ENCODE data around the gene MPND. TPM values are rescaled to one million over a fixed set of nuclear protein-coding genes. Genes with fewer than 3 reads are reported as not detected.

MPND gene
- total and polyA plus RNA-seq, 10 of the 15 experiments (the other 5 are each of a cell fraction or from before 2014, with no cell fraction given) = 0.79 to 18.3 (median 6.0) TPM

DNA sequence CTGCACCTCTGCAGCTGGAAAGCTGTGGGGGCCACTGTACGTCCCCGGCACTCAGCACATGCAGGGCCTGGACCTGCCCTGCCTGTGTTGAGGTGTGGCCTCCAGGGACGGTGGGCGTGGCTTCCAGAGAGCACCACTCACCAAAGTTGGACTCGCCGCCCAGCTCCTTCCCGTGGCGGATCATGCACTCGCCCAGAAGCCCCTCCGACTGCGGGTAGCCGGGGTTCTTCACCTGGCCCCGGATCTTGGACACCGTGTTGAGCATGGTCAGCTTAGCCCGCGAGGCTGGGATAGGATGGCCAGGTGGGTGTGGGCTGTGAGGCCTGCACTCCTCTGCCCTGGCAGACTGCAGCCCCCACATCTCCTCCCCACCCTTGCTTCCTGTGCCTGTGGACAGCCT, 22.0 kb downstream of the MPND start:
- RAD21 ChIA-PET (ENCODE audit: unreplicated experiment) = no interaction called here
- in situ Hi-C loops (cut with MboI) (no loop called here), intact Hi-C loops (cut with micrococcal nuclease; ENCODE audit: unreplicated experiment) (no loop called here)
- no peak overlapping the region for H2AFZ ChIP-seq (ENCODE audit: control insufficient read depth, low read depth, low read length)
- peaks cover 24% of the 10 kb centered on the region for H3K4me1 ChIP-seq (ENCODE audit: control insufficient read depth, insufficient read depth, low read length)
- H3K9ac ChIP-seq (ENCODE audit: control insufficient read depth, insufficient read depth, low read length) = no peak overlapping the region
- no peak for FAIRE-seq
- no peak overlapping the region for H3K27ac ChIP-seq (ENCODE audit: control insufficient read depth, insufficient read depth)
- H3K27me3 ChIP-seq (replicated peaks in 1 of 2; ENCODE audit: control insufficient read depth in 2 of 2, insufficient read depth in 2 of 2, low read length in 1 of 2) = no peaks in the 10 kb centered on the region
- DNase-seq (ENCODE audit: low read depth, low spot score) = no peak
- TF ChIP-seq POLR2A (IDR thresholded peaks at IDR 0.05; ENCODE audit: low read depth, low read length) = peak; percentile 67
- TF ChIP-seq CREM (IDR thresholded peaks at IDR 0.05; ENCODE audit: low read depth) = no peak
- H4K20me1 ChIP-seq (ENCODE audit: control insufficient read depth, insufficient read depth) = no peaks in the 10 kb centered on the region
- no peak overlapping the region for H3K4me3 ChIP-seq
- CTCF ChIA-PET = interaction anchor here (1.1 to 1.7 kb wide), 2 partner anchors 13 to 98 kb away, joined by 4 to 5 read pairs; no protein-coding TSS in a partner anchor
- peaks cover 13 to 55% of the 10 kb centered on the region in 2 experiments; a peak in 3 of 4 replicates for H3K36me3 ChIP-seq (ENCODE audit: control insufficient read depth in 2 of 2, insufficient read depth in 2 of 2, low read length in 1 of 2)
- H3K79me2 ChIP-seq (ENCODE audit: control insufficient read depth, insufficient read depth, low read length) = peaks cover 24% of the 10 kb centered on the region
- POLR2A ChIA-PET = interaction anchor here (1.1 to 1.2 kb wide), 2 partner anchors 10 to 17 kb away, joined by 3 to 5 read pairs; no protein-coding TSS in a partner anchor
- BruUV-seq (replicated peaks) = no TSS peak
- SMC1A ChIA-PET (ENCODE audit: uncharacterized antibody, unreplicated experiment) = no interaction called here
- H3K4me2 ChIP-seq (ENCODE audit: control insufficient read depth, insufficient read depth) = no peak overlapping the region
- ATAC-seq = no peak
- H3K9me3 ChIP-seq (replicated peaks; ENCODE audit: control insufficient read depth, insufficient read depth, low read length) = no peaks in the 10 kb centered on the region
- WGBS (ENCODE audit: insufficient coverage, insufficient replicate concordance, low lambda C conversion rate, missing lambda C conversion rate) = 98% methylated on average over 16 of the region's 16 CpGs

DNA sequence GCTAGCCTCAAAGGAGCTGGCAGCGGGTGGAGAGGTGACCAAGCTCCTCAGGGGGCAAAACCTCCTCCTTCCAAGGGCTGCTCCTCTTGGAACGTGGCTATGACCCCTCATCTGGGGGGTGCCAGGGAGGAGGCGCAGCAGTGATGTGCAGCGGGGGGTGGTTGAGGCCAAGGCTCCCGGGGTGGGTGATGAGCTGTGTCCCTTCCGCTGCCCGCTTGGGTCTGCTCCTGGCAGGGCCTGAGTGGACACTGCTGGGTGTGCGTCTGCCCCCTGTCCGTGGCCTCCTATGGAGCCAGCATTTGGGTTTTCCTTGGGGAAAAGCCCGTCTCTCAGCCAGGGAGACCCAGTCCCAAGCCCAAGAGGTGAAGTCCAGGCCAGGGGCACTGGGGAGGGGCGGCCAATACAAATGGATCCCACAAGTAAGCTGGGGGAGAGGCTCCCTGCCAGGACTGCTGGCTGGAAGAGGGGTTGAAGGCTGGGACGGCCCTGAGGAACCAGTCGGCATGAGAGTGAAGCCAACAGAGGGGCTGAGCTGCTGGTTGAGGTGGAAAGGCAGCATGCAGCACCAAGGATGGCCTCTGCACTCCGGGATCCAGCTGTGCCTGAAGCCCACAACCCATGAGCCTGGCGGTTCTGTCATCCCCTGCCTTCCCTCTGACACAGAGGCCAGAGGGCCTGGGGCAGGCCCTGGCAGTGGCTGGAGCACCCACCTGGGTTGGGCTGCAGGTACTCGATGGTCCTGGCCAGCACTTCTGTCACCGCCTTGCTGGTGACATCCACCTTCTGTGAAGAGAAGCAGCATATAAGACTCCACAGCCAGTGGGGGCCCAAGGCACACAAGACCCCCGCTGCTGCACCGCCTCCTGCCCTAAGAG, 22.7 kb downstream of the MPND start:
- Histone ChIP-seq H3K27me3 (replicated peaks in 1 of 2; ENCODE audit: control insufficient read depth in 2 of 2, insufficient read depth in 2 of 2, low read length in 1 of 2) (no peaks in the 10 kb centered on the region), H3K9me3 (replicated peaks; ENCODE audit: control insufficient read depth, insufficient read depth, low read length) (no peaks in the 10 kb centered on the region), H3K4me1 (ENCODE audit: control insufficient read depth, insufficient read depth, low read length) (peaks cover 31% of the 10 kb centered on the region), H3K36me3 (ENCODE audit: control insufficient read depth in 2 of 2, insufficient read depth in 2 of 2, low read length in 1 of 2) (peaks cover 13 to 49% of the 10 kb centered on the region in 2 experiments; a peak in 3 of 4 replicates), H3K27ac (ENCODE audit: control insufficient read depth, insufficient read depth) (no peak overlapping the region), H3K4me2 (ENCODE audit: control insufficient read depth, insufficient read depth) (no peak overlapping the region), H3K79me2 (ENCODE audit: control insufficient read depth, insufficient read depth, low read length) (peaks cover 31% of the 10 kb centered on the region), H3K9ac (ENCODE audit: control insufficient read depth, insufficient read depth, low read length) (no peak overlapping the region), H4K20me1 (ENCODE audit: control insufficient read depth, insufficient read depth) (no peaks in the 10 kb centered on the region), H3K4me3 (no peak overlapping the region), H2AFZ (ENCODE audit: control insufficient read depth, low read depth, low read length) (no peak overlapping the region)
- SMC1A ChIA-PET (ENCODE audit: uncharacterized antibody, unreplicated experiment) = no interaction called here
- no peak for DNase-seq (ENCODE audit: low read depth, low spot score)
- no TSS peak for BruUV-seq (replicated peaks)
- RAD21 ChIA-PET (ENCODE audit: unreplicated experiment) = interaction anchor here (0.5 kb wide), 1 partner anchor 21 kb away, joined by 3 read pairs; no protein-coding TSS in a partner anchor
- intact Hi-C loops (cut with micrococcal nuclease; ENCODE audit: unreplicated experiment) (no loop called here), in situ Hi-C loops (cut with MboI) (no loop called here)
- no peak for FAIRE-seq
- TF ChIP-seq SMAD1 (IDR thresholded peaks at IDR 0.05; ENCODE audit: low read depth, partially characterized antibody) = no peak
- TF ChIP-seq, protein P1, sequence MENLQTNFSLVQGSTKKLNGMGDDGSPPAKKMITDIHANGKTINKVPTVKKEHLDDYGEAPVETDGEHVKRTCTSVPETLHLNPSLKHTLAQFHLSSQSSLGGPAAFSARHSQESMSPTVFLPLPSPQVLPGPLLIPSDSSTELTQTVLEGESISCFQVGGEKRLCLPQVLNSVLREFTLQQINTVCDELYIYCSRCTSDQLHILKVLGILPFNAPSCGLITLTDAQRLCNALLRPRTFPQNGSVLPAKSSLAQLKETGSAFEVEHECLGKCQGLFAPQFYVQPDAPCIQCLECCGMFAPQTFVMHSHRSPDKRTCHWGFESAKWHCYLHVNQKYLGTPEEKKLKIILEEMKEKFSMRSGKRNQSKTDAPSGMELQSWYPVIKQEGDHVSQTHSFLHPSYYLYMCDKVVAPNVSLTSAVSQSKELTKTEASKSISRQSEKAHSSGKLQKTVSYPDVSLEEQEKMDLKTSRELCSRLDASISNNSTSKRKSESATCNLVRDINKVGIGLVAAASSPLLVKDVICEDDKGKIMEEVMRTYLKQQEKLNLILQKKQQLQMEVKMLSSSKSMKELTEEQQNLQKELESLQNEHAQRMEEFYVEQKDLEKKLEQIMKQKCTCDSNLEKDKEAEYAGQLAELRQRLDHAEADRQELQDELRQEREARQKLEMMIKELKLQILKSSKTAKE (IDR thresholded peaks at IDR 0.05; ENCODE audit: low read depth, poor library complexity, severe bottlenecking) = no peak
- no peak for TF ChIP-seq NR2C1 (IDR thresholded peaks at IDR 0.05)
- WGBS (ENCODE audit: insufficient coverage, insufficient replicate concordance, low lambda C conversion rate, missing lambda C conversion rate) = 95% methylated on average over 19 of the region's 19 CpGs
- CTCF ChIA-PET = interaction anchor here (0.8 to 3.1 kb wide), 4 partner anchors 13 to 99 kb away, joined by 3 to 17 read pairs (median 4); partner anchors contain the start of gene CHAF1A
- ATAC-seq = no peak
- POLR2A ChIA-PET = interaction anchor here (0.6 to 1.5 kb wide), 4 partner anchors 11 to 288 kb away, joined by 3 to 5 read pairs (median 4); partner anchors contain the start of gene CHAF1A

Data from GM12878 (cell line).